Testis (tissue), 2 donors: ENCODE measurements around the gene ARPC4.

Experiments used
- CTCF ChIP-seq, 3 experiments: fragments of 450-650 bp in 2 of 3; fragments of 200-600 bp in 1 of 3; sonication (generic) in 1 of 3; IDR thresholded peaks; one replicate each; pipeline ENCODE4 v1.5.1; 2016 to 2019; ENCODE audit warnings: antibody characterized with exemption in 3 of 3, mild to moderate bottlenecking in 2 of 3, moderate library complexity in 1 of 3
- POLR2A ChIP-seq: fragments of 450-650 bp; IDR thresholded peaks from one replicate; pipeline ENCODE4 v1.6.1; 2017; ENCODE audit warnings: antibody characterized with exemption, mild to moderate bottlenecking, moderate library complexity

DNA sequence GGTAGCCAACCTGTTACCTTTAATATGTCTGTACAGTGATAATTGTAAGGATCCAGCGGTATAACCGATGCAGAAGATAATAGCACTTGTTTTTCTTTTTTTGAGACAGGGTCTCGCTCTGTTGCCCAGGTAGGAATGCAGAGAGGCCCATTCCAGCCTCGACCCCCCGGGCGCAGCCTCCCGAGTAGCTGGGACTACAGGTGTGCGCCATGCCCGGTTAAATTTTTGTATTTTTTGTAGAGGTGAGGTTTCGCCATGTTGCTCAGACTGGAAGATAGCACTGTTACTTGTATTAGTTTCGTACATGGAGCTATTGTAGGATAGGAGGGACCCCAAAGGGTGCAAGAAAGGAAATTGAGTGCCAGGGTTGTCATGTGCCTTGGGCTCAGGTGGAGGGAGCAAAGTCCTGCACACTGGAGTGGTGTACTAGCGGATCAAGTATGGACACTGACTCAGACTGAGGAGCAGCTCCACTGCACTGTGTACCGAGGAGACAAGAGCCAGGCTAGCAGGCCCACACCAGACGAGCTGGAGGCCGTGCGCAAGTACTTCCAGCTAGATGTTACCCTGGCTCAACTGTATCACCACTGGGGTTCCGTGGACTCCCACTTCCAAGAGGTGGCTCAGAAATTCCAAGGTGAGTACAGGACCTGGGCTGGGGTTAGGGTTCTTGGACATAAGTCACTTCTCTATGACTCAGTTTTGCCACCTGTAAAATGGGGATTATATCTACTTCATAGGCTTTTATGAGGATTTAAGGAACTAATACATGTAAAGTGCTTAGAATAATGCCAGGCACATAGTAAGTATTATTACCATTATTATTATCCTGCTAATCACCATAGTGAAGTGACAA is 42.1 kb upstream of the ARPC4 start:
- TF ChIP-seq CTCF (IDR thresholded peaks at IDR 0.05) (no peak), POLR2A (no peak)
